ENCODE data around the gene MYO6.
"Not testable (repeated sequence)": the region's sequence is repeated elsewhere in the genome, so short reads cannot be mapped to it uniquely, and the experiment has no call there.

MYO6 gene

DNA sequence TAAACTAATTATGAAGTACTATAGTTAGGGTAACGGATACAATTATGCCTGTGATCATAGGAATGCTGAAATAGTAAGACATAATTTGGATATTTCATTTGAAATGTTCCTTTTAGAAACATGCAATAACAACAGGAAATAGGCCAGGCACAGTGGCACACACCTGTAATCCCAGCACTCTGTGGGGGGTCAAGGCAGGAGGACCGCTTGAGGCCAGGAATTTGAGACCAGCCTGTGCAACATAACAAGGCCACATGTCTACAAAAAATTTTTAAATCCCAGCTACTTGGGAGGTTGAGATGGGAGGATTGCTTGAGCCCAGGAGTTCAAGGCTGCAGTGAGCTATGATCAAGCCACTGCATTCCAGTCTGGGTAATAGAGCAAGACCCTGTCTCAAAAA is 25.7 kb upstream of the MYO6 start:
- no peaks in the 10 kb centered on the region for H3K9me3 ChIP-seq (ENCODE audit: insufficient read depth, low read length, severe bottlenecking)
- H3K27me3 ChIP-seq (ENCODE audit: insufficient read depth, low read length, poor library complexity), result no peaks in the 10 kb centered on the region
- no peak overlapping the region for H2AFZ ChIP-seq (ENCODE audit: low read depth, low read length)
- ATAC-seq (ENCODE audit: insufficient read depth, low read depth) (no peak), DNase-seq (no peak)
- H3K4me3 ChIP-seq (ENCODE audit: low read depth in 1 of 2, low read length in 2 of 2), result no peak overlapping the region
- H3K27ac ChIP-seq (ENCODE audit: low read length), result no peak overlapping the region
- no peak for TF ChIP-seq EZH2 (IDR thresholded peaks at IDR 0.05; ENCODE audit: borderline replicate concordance, low read depth, low read length, severe bottlenecking)
- TF ChIP-seq, protein P1, sequence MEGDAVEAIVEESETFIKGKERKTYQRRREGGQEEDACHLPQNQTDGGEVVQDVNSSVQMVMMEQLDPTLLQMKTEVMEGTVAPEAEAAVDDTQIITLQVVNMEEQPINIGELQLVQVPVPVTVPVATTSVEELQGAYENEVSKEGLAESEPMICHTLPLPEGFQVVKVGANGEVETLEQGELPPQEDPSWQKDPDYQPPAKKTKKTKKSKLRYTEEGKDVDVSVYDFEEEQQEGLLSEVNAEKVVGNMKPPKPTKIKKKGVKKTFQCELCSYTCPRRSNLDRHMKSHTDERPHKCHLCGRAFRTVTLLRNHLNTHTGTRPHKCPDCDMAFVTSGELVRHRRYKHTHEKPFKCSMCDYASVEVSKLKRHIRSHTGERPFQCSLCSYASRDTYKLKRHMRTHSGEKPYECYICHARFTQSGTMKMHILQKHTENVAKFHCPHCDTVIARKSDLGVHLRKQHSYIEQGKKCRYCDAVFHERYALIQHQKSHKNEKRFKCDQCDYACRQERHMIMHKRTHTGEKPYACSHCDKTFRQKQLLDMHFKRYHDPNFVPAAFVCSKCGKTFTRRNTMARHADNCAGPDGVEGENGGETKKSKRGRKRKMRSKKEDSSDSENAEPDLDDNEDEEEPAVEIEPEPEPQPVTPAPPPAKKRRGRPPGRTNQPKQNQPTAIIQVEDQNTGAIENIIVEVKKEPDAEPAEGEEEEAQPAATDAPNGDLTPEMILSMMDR (IDR thresholded peaks at IDR 0.05; ENCODE audit: borderline replicate concordance, extremely low read depth, low read length, poor library complexity, severe bottlenecking), result no peak
- H3K4me2 ChIP-seq (ENCODE audit: insufficient read depth, low read length), result no peak overlapping the region
- H3K79me2 ChIP-seq (ENCODE audit: insufficient read depth, low read length), result no peaks in the 10 kb centered on the region
- no peaks in the 10 kb centered on the region; the same call in 1 of the 2 replicates for H4K20me1 ChIP-seq (ENCODE audit: insufficient read depth, low read length)
- H3K9ac ChIP-seq (ENCODE audit: low read depth, low read length), result no peak overlapping the region
- no peaks in the 10 kb centered on the region for H3K36me3 ChIP-seq (ENCODE audit: insufficient read depth, low read length)
- H3K4me1 ChIP-seq (ENCODE audit: insufficient read depth, low read length), result no peaks in the 10 kb centered on the region

DNA sequence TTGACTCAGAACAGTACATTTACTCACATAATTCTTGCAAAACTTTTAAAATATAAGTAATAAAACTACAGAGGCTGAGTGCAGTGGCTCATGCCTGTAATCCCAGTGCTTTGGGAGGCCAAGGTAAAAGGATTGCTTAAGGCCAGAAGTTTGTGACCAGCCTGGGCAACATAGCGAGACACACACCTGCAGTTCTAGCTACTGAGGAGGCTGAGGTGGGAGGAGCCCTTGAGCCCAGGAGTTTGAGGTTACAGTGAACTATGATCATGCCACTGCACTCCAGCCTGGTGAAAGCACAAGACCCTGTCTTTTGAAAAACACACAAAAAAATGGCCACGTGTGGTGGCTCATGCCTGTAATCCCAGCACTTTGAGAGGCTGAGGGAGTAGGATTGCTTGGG is 21.8 kb upstream of the MYO6 start:
- no peaks in the 10 kb centered on the region for H3K79me2 ChIP-seq (ENCODE audit: insufficient read depth, low read length)
- no peak for DNase-seq
- no peak overlapping the region for H3K4me2 ChIP-seq (ENCODE audit: insufficient read depth, low read length)
- H3K27me3 ChIP-seq (ENCODE audit: insufficient read depth, low read length, poor library complexity), result no peaks in the 10 kb centered on the region
- H3K4me1 ChIP-seq (ENCODE audit: insufficient read depth, low read length), result no peaks in the 10 kb centered on the region
- no peaks in the 10 kb centered on the region for H4K20me1 ChIP-seq (ENCODE audit: insufficient read depth, low read length)
- no peak overlapping the region for H2AFZ ChIP-seq (ENCODE audit: low read depth, low read length)
- no peak overlapping the region for H3K27ac ChIP-seq (ENCODE audit: low read length)
- no peaks in the 10 kb centered on the region for H3K9me3 ChIP-seq (ENCODE audit: insufficient read depth, low read length, severe bottlenecking)
- no peak overlapping the region for H3K9ac ChIP-seq (ENCODE audit: low read depth, low read length)
- no peak overlapping the region for H3K4me3 ChIP-seq (ENCODE audit: low read depth in 1 of 2, low read length in 2 of 2)
- TF ChIP-seq, protein P1 (IDR thresholded peaks at IDR 0.05; ENCODE audit: borderline replicate concordance, extremely low read depth, low read length, poor library complexity, severe bottlenecking), result no peak
- H3K36me3 ChIP-seq (ENCODE audit: insufficient read depth, low read length), result no peaks in the 10 kb centered on the region
- no peak for ATAC-seq (ENCODE audit: insufficient read depth, low read depth)

DNA sequence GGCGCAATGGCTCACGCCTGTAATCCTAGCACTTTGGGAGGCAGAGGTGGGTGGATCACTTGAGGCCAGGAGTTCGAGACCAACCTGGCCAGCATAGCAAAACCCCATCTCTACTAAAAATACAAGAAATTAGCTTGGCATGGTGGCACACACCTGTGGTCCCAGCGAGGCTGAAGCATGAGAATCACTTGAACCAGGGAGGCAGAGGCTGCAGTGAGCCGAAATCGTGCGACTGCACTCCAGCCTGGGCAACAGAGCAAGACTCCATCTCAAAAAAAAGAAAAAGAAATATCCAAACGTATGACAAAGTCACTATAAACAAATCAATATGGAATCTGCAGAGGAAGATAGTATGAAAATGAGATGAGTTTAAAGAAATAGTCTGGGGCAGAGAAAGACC is 18.0 kb upstream of the MYO6 start:
- not testable (repeated sequence) for H3K79me2 ChIP-seq (ENCODE audit: insufficient read depth, low read length); H3K4me3 ChIP-seq (ENCODE audit: low read depth in 1 of 2, low read length in 2 of 2); H3K27ac ChIP-seq (ENCODE audit: low read length); H3K4me1 ChIP-seq (ENCODE audit: insufficient read depth, low read length); ATAC-seq (ENCODE audit: insufficient read depth, low read depth); H3K9ac ChIP-seq (ENCODE audit: low read depth, low read length); H3K9me3 ChIP-seq (ENCODE audit: insufficient read depth, low read length, severe bottlenecking); H3K27me3 ChIP-seq (ENCODE audit: insufficient read depth, low read length, poor library complexity); H3K36me3 ChIP-seq (ENCODE audit: insufficient read depth, low read length); H3K4me2 ChIP-seq (ENCODE audit: insufficient read depth, low read length); DNase-seq; H2AFZ ChIP-seq (ENCODE audit: low read depth, low read length); H4K20me1 ChIP-seq (ENCODE audit: insufficient read depth, low read length)

DNA sequence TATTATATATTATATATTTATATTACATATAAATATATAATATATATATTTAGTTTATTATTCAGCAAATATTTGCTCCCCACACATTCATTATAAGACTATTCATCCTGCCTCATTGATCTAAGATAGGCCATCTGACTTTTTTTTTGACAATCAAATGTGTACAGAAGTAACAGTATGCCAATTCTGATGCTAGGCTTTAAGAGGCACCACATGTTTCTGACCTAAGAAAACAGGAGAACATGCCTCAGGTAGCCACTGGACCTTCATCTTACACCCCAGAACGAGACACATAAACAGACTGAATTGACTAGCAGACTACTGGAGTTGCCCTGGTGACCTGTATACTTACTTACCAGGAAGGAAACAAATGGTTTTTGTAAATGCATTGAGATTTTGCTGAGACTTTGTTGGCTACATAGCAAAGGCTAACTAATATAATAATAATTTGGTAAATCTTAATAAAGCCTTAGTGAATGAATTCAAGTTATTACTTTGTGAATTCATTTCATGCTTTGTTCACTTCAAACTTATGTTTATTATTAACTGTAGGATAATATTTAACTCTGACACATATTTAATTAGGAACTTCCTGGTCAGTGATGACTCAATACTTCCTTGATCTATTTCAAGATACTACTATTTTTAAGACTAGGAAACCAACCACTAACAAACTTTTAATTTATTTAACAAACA is 13.4 kb upstream of the MYO6 start:
- H2AFZ ChIP-seq (ENCODE audit: low read depth, low read length), result no peak overlapping the region
- H3K79me2 ChIP-seq (ENCODE audit: insufficient read depth, low read length), result no peaks in the 10 kb centered on the region
- H3K9ac ChIP-seq (ENCODE audit: low read depth, low read length), result no peak overlapping the region
- H3K27ac ChIP-seq (ENCODE audit: low read length), result no peak overlapping the region
- no peaks in the 10 kb centered on the region for H3K9me3 ChIP-seq (ENCODE audit: insufficient read depth, low read length, severe bottlenecking)
- no peaks in the 10 kb centered on the region for H4K20me1 ChIP-seq (ENCODE audit: insufficient read depth, low read length)
- H3K4me3 ChIP-seq (ENCODE audit: low read depth in 1 of 2, low read length in 2 of 2), result no peak overlapping the region
- no peaks in the 10 kb centered on the region for H3K36me3 ChIP-seq (ENCODE audit: insufficient read depth, low read length)
- H3K27me3 ChIP-seq (ENCODE audit: insufficient read depth, low read length, poor library complexity), result no peaks in the 10 kb centered on the region
- DNase-seq, result no peak
- H3K4me2 ChIP-seq (ENCODE audit: insufficient read depth, low read length), result no peak overlapping the region
- TF ChIP-seq, protein P1 (IDR thresholded peaks at IDR 0.05; ENCODE audit: borderline replicate concordance, extremely low read depth, low read length, poor library complexity, severe bottlenecking), result no peak
- no peak for TF ChIP-seq EZH2 (IDR thresholded peaks at IDR 0.05; ENCODE audit: borderline replicate concordance, low read depth, low read length, severe bottlenecking)
- ATAC-seq (ENCODE audit: insufficient read depth, low read depth), result no peak
- H3K4me1 ChIP-seq (ENCODE audit: insufficient read depth, low read length), result no peaks in the 10 kb centered on the region
